Parathyroid adenoma (tissue), 2 donors: Measurements from ENCODE around the gene GAK.

Source experiments
- H2AFZ ChIP-seq: fragments of 300-600 bp; sonication (generic); one replicate; pipeline ENCODE4 v1.7.0; 2017; ENCODE audit warnings: antibody characterized with exemption, mild to moderate bottlenecking
- H3K27ac ChIP-seq: fragments of 300-600 bp; sonication (generic); one replicate; pipeline ENCODE4 v1.7.0; 2017
- H3K27me3 ChIP-seq: fragments of 300-600 bp; sonication (generic); one replicate; pipeline ENCODE4 v1.7.0; 2017; ENCODE audit warnings: low read length; ENCODE audit not compliant: control insufficient read depth, insufficient read depth
- H3K36me3 ChIP-seq: fragments of 300-600 bp; sonication (generic); one replicate; pipeline ENCODE4 v1.7.0; 2017; ENCODE audit warnings: low read length; ENCODE audit not compliant: control insufficient read depth, insufficient read depth
- H3K4me1 ChIP-seq: fragments of 300-600 bp; sonication (generic); one replicate; pipeline ENCODE4 v1.7.0; 2017; ENCODE audit warnings: control low read depth
- H3K4me2 ChIP-seq: fragments of 300-600 bp; sonication (generic); one replicate; pipeline ENCODE4 v1.7.0; 2017; ENCODE audit warnings: low read length
- H3K4me3 ChIP-seq: fragments of 300-600 bp; sonication (generic); one replicate; pipeline ENCODE4 v1.7.0; 2017; ENCODE audit warnings: low read depth, low read length
- H3K79me2 ChIP-seq: fragments of 300-600 bp; sonication (generic); one replicate; pipeline ENCODE4 v1.7.0; 2017; ENCODE audit warnings: control low read depth
- H3K9ac ChIP-seq: fragments of 300-600 bp; sonication (generic); one replicate; pipeline ENCODE4 v1.7.0; 2017; ENCODE audit warnings: mild to moderate bottlenecking
- H3K9me3 ChIP-seq: fragments of 300-600 bp; sonication (generic); one replicate; pipeline ENCODE4 v1.7.0; 2017; ENCODE audit warnings: low read length; ENCODE audit not compliant: control insufficient read depth
- CTCF ChIP-seq: fragments of 300-600 bp; sonication (generic); IDR thresholded peaks from one replicate; pipeline ENCODE4 v1.7.0; 2017; ENCODE audit warnings: antibody characterized with exemption, mild to moderate bottlenecking
- donor health status: primary hyperparathyroidism.

GAK gene

GRCh38 chr4:901192-901910, 30.8 kb downstream of the GAK start:
- no peak overlapping the region for H2AFZ ChIP-seq
- no peaks in the 10 kb centered on the region for H3K27me3 ChIP-seq
- no peak overlapping the region for H3K4me3 ChIP-seq
- H3K9me3 ChIP-seq, result no peaks in the 10 kb centered on the region
- H3K79me2 ChIP-seq, result no peaks in the 10 kb centered on the region
- H3K27ac ChIP-seq, result no peak overlapping the region
- no peak overlapping the region for H3K4me2 ChIP-seq
- H3K36me3 ChIP-seq, result no peaks in the 10 kb centered on the region
- TF ChIP-seq CTCF, result no peak
- no peak overlapping the region for H3K9ac ChIP-seq
- no peaks in the 10 kb centered on the region for H3K4me1 ChIP-seq

- no peaks in the 10 kb centered on the region for H3K9me3 ChIP-seq
- no peak for TF ChIP-seq CTCF
- H3K27me3 ChIP-seq, result no peaks in the 10 kb centered on the region
- no peak overlapping the region for H3K9ac ChIP-seq
- no peak overlapping the region for H3K4me3 ChIP-seq
- H2AFZ ChIP-seq, result no peak overlapping the region
- H3K27ac ChIP-seq, result no peak overlapping the region
- H3K36me3 ChIP-seq, result no peaks in the 10 kb centered on the region
- H3K4me1 ChIP-seq, result no peaks in the 10 kb centered on the region
- no peak overlapping the region for H3K4me2 ChIP-seq
- no peaks in the 10 kb centered on the region for H3K79me2 ChIP-seq
These were observed 31.4 kb downstream of the GAK start for GRCh38 chr4:900721-901120.

DNA sequence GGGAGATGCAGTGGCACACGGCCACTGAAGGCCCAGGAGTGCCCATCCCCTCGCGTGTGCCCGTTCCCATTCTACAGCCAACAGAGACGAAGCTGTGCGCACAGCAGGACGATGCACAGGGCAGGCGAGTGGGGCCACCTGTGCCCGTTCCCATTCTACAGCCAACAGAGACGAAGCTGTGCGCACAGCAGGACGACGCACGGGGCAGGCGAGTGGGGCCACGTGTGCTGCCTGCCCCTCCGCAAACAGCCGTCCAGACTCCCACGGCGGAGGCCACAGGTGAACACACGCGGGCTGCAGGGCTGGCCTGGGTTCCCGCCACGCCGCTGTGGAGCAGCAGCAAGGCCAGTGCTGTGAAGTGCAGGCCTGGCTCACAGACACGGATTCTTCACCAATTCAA, 32.0 kb downstream of the GAK start:
- no peak for TF ChIP-seq CTCF
- Histone ChIP-seq H3K4me3 (no peak overlapping the region), H3K27ac (no peak overlapping the region), H3K79me2 (no peaks in the 10 kb centered on the region), H3K36me3 (no peaks in the 10 kb centered on the region), H3K4me2 (no peak overlapping the region), H3K9me3 (no peaks in the 10 kb centered on the region), H2AFZ (no peak overlapping the region), H3K4me1 (no peaks in the 10 kb centered on the region), H3K27me3 (no peaks in the 10 kb centered on the region), H3K9ac (no peak overlapping the region)

DNA sequence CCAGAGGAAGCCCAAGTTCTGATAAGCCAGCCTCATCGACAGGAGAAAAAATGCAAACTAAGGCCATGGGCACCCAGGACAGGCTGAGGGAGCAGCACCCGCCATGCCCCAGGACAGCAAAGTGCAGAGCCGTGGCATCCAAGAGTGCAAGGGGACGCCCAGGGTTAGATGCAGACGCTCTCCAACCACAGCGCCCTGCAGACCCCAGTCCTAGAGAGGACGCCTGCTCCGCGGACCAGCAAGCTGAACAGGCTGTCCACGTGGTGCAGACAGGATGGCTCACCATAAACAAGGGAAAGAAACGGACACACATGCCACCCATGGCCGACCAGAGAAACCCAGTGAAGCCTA, 32.6 kb downstream of the GAK start:
- no peak for TF ChIP-seq CTCF

GRCh38 chr4:898869-899555, 33.1 kb downstream of the GAK start:
- Histone ChIP-seq H2AFZ (no peak overlapping the region), H3K36me3 (no peaks in the 10 kb centered on the region), H3K79me2 (no peaks in the 10 kb centered on the region), H3K27ac (no peak overlapping the region), H3K4me2 (no peak overlapping the region), H3K4me3 (no peak overlapping the region), H3K27me3 (no peaks in the 10 kb centered on the region), H3K4me1 (no peaks in the 10 kb centered on the region), H3K9ac (no peak overlapping the region), H3K9me3 (no peaks in the 10 kb centered on the region)
- TF ChIP-seq CTCF, result no peak

More for the DNA sequence above, 32.6 kb downstream of the GAK start:
- Histone ChIP-seq H3K27me3 (no peaks in the 10 kb centered on the region), H3K4me1 (no peaks in the 10 kb centered on the region), H3K27ac (no peak overlapping the region), H3K4me3 (no peak overlapping the region), H3K9ac (no peak overlapping the region), H3K79me2 (no peaks in the 10 kb centered on the region), H2AFZ (no peak overlapping the region), H3K9me3 (no peaks in the 10 kb centered on the region), H3K4me2 (no peak overlapping the region), H3K36me3 (no peaks in the 10 kb centered on the region)
